HUDEP-2 (cell line): ENCODE measurements around the gene TUBB3.
"Not testable (repeated sequence)": the region's sequence is repeated elsewhere in the genome, so short reads cannot be mapped to it uniquely, and the experiment has no call there.

ENCODE experiments used
- DNase-seq, 76 experiments: peaks; one replicate each; lab custom pipeline; 2025; ENCODE audit not compliant: unreplicated experiment in 76 of 76; lab: John Stamatoyannopoulos, UW

TUBB3 gene

DNA sequence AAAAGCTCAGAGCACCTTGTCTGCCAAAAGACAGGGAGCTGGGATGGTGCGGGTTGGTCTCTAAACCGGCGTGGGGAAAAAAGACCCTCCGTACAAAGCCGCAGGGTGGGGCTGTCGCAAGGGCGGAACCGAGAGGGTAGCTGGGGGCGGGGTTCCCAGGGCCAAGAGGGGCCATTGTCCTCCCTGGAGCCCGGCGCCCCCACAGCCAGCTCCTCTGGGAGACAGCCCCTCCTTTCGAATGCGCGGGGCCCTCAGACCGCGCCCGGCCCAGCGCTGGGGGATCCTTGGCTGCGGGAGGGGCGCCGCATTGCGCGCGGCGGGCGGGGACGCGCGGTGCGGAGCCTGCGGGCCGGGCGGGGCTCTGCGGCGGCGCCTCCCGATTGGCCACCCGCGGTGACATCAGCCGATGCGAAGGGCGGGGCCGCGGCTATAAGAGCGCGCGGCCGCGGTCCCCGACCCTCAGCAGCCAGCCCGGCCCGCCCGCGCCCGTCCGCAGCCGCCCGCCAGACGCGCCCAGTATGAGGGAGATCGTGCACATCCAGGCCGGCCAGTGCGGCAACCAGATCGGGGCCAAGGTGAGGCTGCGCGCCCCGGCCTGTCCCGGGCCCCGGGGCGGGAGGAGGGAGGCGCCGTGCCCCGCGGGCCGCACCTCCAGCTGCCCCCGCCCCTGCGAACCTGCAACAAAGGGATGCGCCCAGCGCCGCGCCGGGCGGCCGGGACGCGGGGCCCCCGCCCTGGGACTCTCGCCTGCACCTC, at the start of gene TUBB3:
TUBB3 (plus strand) TSS at position 459 of the 756 bp plus-strand sequence; CDS start at position 519, 60 bp downstream.
- DNase-seq, result peak in 54 of 76 experiments; percentile 13 to 75 (median 51)

DNA sequence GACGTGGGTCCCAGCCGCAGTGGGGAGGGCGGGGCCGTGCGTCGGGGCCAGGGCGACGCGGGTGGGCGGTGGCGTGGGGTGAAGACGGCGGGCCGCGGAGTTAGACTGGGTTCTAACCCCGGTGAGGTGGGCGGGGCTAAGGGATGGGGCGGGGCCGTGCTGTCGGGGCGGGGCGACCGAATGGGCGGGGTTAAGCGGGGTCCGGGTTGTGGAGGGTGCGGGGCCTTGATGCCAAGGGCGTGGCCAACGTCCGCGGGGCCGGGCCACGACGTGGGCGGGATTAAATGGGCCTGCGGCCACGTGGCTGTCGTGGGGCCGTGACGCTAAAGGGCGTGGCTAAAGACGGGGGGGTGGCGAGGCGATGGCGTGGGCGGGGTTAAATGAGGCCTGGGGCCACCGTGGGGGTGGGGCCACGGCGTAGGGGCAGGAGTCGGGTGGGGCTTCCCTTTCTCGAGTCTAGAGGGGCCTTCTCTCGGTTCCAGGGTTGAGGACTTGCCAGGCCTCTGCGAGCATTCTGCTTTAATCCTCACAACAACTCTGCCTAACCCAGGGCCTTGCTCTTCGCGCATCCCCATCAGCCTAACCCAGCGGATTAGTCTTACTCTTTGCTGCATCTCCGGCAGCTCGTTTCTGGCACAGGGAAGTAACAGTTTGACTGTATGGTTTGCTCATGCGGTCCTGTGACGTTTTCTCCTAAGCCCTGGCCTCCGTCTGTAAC, 49.0 kb upstream of the TUBB3 start:
- DNase-seq, result peak; percentile 8 to 99 (median 93)

DNA sequence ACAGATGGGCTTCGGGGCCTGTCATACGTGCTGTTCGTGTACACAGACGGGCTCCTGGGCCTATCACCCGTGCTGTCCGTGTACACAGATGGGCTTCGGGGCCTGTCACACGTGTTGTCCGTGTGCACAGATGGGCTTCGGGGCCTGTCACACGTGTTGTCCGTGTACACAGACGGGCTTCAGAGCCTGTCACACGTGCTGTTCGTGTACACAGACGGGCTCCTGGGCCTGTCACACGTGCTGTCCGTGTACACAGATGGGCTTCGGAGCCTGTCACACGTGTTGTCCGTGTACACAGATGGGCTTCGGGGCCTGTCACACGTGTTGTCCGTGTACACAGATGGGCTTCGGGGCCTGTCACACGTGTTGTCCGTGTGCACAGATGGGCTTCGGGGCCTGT, 44.0 kb upstream of the TUBB3 start:
- DNase-seq, result not testable (repeated sequence)

DNA sequence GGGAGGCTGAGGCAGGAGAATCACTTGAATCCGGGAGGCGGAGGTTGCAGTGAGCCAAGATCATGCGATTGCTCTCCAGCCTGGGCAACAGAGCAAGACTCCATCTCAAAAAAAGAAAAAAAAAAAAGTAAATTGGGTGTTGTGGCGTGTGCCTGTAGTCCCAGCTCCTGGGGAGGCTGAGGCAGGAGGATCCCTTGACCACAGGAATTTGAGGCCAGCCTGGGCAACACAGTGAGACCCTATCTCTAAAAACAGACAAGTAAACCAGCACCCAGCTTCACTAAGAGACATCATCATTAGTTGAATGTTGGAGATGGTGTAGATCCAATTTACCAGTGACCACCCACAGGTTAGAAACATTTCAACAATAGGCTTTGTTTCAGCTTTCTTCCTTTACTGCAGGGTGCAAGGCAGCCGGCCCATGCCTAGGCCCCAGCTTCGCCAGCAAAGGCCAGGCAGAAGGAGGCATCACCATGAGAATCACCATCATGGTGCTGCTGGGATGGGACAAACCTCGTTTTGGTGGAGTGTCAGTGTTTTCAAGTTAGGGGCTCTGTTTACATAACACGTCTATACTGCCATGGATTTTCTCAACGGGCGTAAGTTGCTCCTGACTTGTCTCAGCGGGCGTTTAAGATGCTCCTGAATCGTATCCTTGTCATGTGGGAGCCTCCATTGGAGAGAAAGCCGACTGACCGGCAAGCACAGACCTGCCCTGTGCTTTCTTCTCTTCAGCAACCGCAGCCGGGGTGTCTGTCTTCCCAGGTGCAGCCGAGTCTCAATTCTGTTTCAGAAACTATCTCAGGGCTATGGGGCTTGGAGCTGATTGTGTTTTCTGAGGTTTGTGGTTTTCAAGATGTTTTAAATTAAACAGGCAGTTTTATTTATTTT, 42.4 kb upstream of the TUBB3 start:
- no peak for DNase-seq

DNA sequence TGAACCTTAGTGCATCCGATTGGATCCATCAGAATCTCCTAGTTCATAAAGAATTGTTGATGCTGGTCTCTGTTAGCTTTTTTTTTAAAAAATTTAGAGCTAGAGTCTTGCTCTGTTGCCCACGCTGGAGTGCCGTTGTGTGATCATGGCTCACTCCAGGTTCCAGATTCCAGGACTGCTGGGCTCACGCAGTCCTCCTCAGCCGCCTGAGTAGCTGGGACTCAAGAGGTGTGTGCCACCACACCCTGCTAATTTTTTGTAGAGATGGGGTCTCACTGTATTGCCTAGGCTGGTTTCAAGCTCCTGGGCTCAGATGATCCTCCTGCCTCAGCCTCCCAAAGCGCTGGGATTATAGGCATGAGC, 41.8 kb upstream of the TUBB3 start:
- DNase-seq, result no peak

DNA sequence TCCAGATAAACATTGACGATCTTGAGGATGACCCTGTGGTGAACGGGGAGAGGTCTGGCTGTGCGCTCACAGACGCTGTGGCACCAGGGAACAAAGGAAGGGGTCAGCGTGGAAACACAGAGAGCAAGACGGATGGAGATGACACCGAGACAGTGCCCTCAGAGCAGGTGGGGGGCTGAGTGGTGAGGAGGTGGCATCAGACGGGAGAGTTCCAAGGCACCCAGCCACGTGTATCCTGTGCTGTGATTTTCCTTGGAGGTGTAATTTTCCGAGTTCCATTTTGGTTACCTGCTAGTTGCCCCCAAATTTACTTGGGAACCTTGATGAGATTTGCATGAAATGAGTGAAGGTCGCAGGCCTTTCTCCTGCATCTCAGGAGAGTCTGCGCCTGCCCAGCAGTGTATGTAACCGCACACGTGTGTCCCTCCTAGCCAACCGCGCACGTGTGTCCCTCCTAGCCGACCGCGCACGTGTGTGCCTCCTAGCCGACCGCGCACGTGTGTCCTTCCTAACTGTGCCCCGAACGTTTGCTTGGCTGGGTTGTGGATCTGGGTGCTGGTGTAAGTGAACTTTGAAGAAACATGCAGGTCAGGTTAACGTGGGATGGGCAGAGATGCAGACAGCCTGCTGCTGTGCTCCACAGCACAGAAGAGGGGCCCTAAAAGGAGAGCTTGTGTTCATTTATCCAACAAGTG, 39.6 kb upstream of the TUBB3 start:
- DNase-seq, result no peak

DNA sequence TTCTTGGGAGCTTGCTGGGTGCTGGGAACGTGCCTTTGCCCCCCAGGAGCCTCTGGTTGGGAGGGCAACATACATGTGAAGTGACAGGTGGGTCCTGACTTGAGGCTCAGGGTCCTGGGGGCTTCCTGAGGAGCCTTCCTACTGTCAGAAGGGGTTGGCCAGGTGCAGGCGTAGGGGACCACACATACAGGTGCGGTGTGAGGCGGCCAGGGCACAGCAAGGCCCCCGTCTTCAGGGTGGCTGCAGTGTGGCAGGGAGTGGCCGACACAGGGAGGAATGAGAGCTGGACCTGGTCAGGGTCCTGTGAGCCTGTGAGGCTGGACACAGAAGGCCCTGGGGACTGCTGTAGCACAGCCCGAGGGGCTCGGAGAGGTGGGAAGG, 39.1 kb upstream of the TUBB3 start:
- DNase-seq, result no peak

DNA sequence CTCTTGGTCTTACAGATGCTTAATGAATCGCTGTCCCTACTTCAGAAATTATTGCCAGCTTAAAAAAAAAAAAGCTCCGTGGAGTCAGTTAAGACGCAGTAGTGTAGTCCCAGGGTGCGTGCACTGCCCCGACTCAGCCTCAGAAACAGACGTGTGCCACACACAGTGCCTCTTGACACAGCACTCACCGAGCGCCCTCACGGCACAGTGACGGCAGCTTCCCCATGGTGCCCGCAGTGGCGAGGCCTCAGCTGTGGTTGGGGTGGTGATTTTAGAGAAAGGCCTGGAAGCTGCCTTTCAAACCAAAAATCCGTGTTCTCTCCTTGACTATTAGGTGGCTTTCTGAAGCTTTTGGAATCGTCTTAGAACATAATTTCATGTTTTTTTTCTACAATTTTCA, 35.9 kb upstream of the TUBB3 start:
- no peak for DNase-seq

DNA sequence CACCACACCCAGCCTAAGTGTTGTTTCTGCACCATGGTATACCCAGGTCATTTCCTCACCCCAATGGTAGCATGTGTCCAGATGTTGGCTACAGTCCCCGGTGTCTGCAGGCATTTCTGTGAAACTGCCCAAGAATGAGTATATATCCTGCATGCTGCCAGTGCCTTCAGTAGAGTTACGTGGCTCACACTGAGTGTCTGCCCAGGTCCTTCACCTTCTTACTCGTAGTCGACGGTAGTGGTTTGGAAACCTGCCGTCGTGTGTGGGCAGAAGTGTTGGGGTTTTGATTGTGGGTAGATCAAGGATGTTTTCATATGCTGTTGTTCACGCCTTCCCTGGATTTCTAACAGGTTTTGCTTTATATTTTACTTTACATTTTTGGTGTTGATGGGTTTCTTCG, 32.9 kb upstream of the TUBB3 start:
- DNase-seq, result no peak

DNA sequence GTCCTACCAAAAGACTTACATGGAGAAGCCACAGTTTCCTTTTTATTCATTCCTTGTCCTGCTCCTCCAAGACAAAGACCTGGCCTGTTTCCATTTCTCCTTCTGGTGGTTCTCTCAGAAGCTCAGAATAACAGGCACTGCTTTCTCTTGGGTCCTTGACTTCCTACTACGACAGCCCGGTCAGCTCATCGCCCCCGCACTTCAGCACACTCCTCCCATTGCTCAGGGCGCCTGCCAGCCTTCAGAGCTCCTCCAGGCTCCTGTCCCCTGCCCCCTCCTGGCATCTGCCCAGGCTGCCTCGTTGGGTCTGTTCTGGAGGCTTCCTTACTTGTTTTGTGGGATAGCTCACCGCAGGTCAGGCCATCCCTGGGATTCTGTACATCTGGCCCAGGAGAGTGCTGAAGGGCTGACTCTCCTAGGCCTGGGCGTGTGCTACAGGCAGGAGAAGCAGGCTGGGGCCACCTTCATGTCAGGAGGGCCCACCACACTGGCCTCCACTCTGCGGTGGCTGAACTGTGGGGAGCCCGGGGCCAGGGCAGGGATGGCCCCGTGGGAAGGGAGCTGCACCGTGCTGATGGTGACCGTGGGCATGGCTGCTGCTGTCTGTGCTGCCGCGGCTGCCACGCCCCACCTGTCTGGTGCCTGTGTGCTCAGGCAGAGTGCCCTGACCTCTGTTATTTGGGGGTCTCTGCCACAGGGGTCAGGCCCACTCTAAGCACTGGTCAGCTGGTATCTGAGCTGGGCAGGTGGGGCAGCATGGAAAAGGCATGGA, 32.1 kb upstream of the TUBB3 start:
- DNase-seq, result no peak

DNA sequence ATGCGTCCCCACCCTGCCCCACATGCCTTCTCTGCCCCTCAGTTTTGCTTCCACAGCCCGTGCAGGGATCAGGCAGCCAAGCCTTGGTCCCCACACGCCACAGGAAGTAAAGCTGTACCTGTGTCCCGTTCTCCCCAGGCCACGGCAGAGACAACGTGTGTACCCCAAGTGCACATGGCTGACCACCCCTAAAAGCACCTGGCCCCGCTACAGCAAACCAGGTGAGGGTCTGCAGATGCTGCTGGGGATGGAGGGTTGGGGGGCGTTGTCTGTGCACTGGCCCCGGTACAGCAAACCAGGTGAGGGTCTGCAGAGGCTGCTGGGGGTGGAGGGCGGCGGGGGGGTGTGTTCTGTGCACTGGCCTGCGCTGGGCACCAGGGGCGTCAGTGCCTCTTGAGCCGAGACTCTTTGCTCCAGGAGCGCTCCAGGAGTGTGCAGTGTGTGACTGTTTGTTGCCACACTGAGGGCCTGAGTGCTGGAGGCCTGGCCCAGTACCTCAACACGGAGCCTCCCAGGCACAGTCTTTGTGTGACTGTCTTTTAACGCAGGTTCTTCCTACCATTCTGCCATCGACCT, 31.0 kb upstream of the TUBB3 start:
- no peak for DNase-seq

DNA sequence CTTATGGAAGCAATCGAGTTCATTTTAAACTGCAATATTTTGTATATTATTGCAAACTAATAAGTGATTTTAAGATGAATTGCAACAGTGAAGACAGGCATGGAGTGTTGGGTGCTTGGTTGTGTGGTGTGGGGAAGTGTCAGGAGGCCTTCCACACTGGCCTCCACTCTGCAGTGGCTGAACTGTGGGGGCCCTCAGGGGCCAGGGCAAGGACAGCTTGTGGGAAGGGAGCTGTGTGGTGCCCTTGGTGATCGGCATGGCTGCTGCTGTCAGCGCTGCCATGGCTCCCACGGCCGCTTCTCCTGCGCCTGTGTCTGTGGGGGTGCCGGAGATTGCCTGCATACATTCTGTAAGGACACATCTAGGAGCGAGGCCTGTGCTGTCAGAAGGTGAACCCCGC, 30.5 kb upstream of the TUBB3 start:
- no peak for DNase-seq

DNA sequence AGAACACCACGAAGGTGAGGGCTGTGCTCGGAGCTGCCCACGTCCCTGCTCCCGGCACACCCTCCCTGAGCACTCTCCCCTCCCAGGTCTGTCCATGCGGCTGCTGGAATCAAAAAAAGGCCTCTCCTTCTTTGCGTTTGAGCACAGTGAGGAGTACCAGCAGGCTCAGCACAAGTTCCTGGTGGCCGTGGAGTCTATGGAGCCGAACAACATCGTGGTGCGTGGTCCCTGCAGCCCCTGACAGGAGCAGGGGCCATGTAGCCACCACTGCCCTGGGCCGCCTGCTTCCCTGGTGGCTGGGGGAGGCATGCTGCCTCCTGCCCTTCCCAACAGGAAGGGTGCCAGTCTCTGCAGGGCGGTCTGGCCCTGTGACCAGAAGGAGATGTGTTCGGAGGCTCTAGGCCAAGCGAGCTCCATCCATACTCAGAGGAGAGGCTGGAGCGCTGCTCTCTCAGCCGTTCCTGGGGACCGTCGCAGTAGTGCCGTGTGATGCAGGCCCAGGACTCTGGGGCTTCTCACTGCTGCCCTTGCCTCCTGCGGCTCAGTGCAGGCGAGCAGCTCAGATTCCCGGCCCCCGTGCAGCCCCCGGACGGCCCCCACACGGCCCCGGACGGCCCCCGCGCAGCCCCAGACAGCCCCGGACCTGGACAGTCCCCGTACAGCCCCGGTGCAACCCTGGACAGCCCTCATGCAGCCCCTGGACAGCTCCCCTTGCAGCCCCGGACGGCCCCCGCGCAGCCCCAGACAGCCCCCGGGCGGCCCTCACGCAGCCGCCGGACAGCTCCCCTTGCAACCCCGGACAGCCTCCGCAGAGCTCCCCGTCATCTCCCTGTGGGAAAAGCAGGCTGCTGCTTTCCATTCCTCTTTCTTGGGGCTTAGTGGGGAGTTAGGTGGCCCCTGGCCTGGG, 29.2 kb upstream of the TUBB3 start:
- no peak for DNase-seq

DNA sequence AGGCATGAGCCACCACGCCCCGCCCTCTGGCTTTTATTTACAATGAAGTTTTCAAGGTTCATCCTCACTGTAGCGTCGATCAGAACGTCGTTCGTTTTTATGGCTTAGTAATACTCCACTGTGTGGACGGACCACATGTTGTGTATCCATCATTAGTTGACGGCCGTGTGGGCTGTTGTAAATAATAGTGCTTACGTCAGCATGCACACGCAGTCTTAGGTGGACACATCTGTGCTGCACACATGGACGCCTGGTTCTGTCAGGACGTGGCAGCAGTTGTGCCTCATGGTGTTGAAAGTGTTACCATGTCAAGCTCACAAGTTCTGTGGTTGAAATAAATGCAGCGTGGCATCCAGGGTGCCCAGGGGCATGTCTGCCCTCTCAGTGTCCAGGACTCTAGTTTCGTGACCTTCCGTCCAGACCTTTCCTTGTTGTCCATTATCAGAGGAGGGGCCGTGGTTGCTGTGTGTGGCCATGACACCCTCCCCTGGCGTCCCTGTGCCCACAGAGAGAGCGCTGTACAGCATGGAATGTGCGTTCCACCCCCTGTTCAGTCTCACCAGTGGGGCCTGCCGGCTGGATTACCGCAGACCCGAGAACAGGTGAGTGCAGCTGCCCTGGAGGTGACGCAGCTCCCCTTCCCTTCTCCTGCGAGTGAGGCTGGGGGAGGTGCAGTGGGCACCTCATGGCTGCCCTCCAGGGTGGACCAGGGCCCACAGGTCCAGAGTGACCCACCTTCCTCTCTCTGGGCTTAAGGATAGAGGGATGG, 27.5 kb upstream of the TUBB3 start:
- no peak for DNase-seq

DNA sequence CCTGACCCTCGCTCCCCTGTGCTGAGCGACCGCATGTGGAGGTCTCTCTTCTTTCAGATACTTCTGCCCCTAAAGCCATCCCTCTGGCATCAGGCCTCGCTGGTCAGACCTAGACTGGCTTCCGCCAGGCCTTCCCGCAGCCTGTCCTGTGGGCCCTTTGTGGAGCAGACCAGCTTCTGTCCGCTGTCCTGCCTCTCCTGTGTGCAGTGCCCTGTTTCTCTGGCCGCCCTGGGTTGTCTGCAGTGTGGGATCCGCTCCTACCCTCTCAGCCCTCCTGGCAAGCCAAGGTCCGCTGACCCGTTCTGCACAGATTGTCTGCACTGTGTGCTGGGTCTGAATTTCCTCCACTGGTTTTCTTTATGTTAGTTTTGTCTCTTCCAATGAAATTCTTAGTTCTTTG, 25.9 kb upstream of the TUBB3 start:
- no peak for DNase-seq

DNA sequence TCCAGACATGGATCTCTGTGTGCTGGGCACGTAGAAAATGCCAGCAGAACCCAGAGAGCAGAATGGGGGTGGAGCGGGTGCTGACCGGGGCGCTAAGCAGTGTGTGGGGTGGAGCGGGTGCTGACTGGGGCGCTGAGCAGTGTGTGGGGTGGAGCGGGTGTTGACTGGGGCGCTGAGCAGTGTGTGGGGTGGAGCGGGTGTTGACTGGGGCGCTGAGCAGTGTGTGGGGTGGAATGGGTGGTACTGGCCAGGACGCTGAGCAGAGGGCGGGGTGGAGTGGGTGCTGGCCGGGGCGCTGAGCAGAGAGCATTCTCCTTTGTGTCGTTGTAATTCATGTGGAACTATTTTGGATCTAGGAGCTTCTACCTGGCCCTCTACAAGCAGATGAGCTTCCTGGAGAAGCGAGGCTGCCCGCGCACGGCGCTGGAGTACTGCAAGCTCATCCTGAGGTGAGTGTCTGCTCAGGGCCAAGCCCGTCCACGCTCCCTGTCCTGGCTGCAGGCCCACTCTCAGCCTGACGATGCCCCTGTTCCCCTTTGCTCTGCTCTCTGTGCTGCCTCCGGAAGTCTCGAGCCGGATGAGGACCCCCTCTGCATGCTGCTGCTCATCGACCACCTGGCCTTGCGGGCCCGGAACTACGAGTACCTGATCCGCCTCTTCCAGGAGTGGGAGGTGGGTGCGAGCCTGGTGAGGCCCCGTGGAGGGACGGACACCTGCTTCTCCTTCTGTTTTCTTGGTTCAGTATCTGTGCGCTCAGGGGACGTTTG, 24.8 kb upstream of the TUBB3 start:
- DNase-seq, result peak in 6 of 76 experiments; percentile 12 to 30 (median 20)

DNA sequence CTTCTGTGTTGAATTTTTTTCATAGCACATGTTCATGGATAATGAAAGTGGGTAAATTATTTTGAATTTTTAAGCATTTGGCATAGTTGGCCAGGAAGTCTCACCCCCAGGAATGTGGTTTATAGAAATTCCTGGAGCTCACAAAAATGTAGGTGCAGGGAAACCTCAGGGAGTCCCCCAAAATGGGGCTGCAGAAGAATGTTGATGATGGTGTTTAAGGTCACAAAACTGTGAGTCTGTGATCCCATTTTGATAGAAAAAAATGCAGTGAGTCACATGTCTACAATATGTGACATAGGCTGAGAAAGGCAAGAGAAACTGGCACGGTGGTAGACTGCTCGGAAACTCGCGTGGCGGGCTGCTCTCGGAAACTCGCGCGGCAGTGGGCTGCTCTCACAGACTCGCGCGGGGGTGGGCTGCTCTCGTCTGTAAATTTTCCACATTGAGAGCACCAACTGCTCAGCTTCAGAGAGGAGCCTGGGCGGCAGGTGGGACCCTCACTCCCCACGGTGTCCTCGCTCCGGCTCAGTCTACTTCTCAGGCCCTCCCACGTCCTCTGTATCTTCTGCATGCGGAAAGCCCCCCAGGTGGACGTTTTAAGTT, 23.2 kb upstream of the TUBB3 start:
- no peak for DNase-seq
